ENCODE results near the gene TPRA1. TPM values are rescaled to one million over a fixed set of nuclear protein-coding genes. Genes with fewer than 3 reads are reported as not detected.

The TPRA1 gene
- total RNA-seq, 4 donors from 2014 or later, result 50.3 to 75.3 (median 67.5) TPM

DNA sequence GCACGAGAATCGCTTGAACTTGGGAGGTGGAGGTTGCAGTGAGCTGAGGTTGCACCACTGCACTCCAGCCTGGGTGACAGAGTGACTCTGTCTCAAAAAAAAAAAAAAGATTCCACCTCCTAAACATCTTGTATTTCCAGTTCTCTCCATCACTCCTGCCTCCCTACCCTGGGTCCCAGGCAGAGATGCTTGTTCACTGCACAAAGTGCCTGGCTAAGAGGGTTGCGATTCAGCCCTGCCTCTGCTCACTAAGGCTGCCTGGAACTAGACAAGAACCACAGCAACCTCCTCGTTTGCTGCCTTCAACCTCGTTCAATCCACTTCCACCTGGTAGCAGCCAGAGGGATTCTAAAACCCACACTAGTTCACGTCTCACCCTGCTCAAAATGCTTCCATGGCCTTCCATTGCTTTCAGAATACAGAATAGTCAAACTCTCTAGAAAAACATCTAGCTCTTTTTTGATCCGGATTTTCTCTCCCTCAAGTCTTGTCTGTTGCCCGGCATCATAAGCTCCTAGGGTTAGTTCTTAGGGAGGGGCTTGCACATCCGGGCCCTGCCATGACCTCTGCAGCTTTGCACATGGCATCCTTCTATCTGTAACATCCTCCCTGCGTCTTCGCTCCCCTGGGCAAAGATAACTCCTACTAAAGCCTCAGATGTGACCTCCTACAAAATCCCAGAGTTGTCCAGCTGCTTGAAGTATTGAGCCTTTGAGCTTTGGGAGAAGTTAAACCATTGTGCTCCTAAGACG lies 6.7 kb upstream of the TPRA1 start:
- H3K9me3 ChIP-seq, result no peaks in the 10 kb centered on the region
- H3K27ac ChIP-seq, result peak overlapping the region in 2 of 4 donors; percentile 82 to 85
- 70 to 73% methylated on average over 12 of the region's 12 CpGs for WGBS, 2 donors
- DNase-seq (ENCODE audit: low spot score in 2 of 2), result no peak
- H3K36me3 ChIP-seq, result peaks cover 0 to 8% (median 0%) of the 10 kb centered on the region in 3 donors
- H3K4me1 ChIP-seq, result peaks cover 0 to 20% (median 3%) of the 10 kb centered on the region in 4 donors
- no peaks in the 10 kb centered on the region for H3K27me3 ChIP-seq
- no peak for TF ChIP-seq POLR2A (IDR thresholded peaks at IDR 0.05)
- no peak for TF ChIP-seq EP300 (IDR thresholded peaks at IDR 0.05)
- TF ChIP-seq, protein P1, sequence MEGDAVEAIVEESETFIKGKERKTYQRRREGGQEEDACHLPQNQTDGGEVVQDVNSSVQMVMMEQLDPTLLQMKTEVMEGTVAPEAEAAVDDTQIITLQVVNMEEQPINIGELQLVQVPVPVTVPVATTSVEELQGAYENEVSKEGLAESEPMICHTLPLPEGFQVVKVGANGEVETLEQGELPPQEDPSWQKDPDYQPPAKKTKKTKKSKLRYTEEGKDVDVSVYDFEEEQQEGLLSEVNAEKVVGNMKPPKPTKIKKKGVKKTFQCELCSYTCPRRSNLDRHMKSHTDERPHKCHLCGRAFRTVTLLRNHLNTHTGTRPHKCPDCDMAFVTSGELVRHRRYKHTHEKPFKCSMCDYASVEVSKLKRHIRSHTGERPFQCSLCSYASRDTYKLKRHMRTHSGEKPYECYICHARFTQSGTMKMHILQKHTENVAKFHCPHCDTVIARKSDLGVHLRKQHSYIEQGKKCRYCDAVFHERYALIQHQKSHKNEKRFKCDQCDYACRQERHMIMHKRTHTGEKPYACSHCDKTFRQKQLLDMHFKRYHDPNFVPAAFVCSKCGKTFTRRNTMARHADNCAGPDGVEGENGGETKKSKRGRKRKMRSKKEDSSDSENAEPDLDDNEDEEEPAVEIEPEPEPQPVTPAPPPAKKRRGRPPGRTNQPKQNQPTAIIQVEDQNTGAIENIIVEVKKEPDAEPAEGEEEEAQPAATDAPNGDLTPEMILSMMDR (IDR thresholded peaks at IDR 0.05), result no peak
- H3K4me3 ChIP-seq, result peak overlapping the region in 1 of 4 donors; percentile 66

DNA sequence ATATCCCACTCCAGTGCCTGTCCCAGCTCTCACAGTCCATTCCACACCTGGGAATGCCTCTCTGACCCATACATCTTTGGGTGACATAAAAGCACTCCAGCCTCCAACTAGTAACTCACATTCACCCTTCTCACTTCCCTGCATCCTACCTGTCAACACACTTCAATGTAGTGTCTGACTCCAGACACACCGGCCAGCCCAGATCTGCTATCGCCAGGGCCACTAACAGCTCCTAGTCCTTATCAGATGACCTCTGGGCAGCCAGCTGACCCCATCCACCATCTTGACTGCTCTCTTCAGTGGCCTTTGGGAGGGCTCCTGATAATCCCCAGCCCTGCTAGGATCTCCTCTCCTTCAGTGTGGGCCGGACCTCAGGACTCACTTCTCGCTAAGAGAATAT lies 4.8 kb upstream of the TPRA1 start:
- DNase-seq (ENCODE audit: low spot score in 2 of 2), result no peak
- Histone ChIP-seq H3K4me1 (peaks cover 0 to 31% (median 11%) of the 10 kb centered on the region in 4 donors), H3K36me3 (peaks cover 0 to under 1% (median 0%) of the 10 kb centered on the region in 3 donors), H3K9me3 (no peaks in the 10 kb centered on the region), H3K27me3 (no peaks in the 10 kb centered on the region), H3K4me3 (no peak overlapping the region), H3K27ac (no peak overlapping the region)
- WGBS, 2 donors, result 79% methylated on average over 4 of the region's 4 CpGs
- TF ChIP-seq, protein P1 (IDR thresholded peaks at IDR 0.05), result no peak
- TF ChIP-seq POLR2A (IDR thresholded peaks at IDR 0.05) (no peak), EP300 (IDR thresholded peaks at IDR 0.05) (no peak)

DNA sequence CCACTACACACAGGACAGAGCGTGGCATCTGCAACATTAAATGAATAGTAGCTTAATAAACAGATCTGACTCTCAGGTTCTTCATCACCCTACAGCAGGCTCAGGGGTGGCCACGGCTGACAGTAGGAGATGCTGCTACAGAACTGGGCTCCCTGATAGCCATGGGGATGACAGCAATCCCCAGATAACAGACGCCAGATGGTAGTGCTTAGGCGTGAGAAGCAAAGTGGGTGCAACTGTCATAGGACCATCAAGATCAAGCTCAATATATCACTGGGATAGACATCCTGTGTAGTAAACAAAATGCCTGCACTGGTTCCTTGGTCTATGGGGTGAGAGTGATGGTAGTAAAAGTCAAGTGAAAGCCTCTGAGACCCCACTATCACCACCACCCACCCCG lies 2.6 kb upstream of the TPRA1 start:
- H3K9me3 ChIP-seq, result no peaks in the 10 kb centered on the region
- H3K27ac ChIP-seq, result no peak overlapping the region
- WGBS, 2 donors, result 84 to 95% methylated on average over 5 of the region's 5 CpGs
- no peaks in the 10 kb centered on the region for H3K36me3 ChIP-seq
- H3K4me1 ChIP-seq, result peaks cover 0 to 32% (median 21%) of the 10 kb centered on the region in 4 donors
- no peak overlapping the region for H3K4me3 ChIP-seq
- no peak for TF ChIP-seq POLR2A (IDR thresholded peaks at IDR 0.05)
- no peak for DNase-seq (ENCODE audit: low spot score in 2 of 2)
- H3K27me3 ChIP-seq, result no peaks in the 10 kb centered on the region

DNA sequence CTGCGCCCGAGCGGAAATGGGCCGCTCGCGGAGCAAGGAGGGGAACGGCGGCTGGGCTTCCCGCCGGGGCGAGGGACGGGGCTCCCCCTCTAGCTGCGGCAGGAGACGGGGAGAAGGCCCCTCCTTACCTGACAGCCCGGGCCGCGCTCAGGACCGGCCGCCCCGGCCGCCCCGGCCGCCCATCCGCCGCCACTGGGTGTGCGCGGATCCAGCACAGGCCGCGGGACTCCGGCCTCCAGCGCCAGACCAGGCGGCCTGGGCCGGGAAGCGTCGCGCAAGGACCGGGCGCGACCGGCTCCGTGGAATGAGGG lies 296 bp downstream of the TPRA1 start:
- Histone ChIP-seq H3K4me1 (peaks cover 0 to 51% (median 27%) of the 10 kb centered on the region in 4 donors), H3K36me3 (no peaks in the 10 kb centered on the region), H3K27me3 (no peaks in the 10 kb centered on the region), H3K9me3 (no peaks in the 10 kb centered on the region), H3K27ac (peak overlapping the region; percentile 71 to 92 (median 88)), H3K4me3 (peak overlapping the region; percentile 83 to 97 (median 91))
- TF ChIP-seq EP300 (IDR thresholded peaks at IDR 0.05) (no peak), POLR2A (IDR thresholded peaks at IDR 0.05) (no peak)
- TF ChIP-seq, protein P1 (IDR thresholded peaks at IDR 0.05), result no peak
- DNase-seq (ENCODE audit: low spot score in 2 of 2), result no peak
- WGBS, 2 donors, result 0% methylated on average over 9 to 27 of the region's 41 CpGs

DNA sequence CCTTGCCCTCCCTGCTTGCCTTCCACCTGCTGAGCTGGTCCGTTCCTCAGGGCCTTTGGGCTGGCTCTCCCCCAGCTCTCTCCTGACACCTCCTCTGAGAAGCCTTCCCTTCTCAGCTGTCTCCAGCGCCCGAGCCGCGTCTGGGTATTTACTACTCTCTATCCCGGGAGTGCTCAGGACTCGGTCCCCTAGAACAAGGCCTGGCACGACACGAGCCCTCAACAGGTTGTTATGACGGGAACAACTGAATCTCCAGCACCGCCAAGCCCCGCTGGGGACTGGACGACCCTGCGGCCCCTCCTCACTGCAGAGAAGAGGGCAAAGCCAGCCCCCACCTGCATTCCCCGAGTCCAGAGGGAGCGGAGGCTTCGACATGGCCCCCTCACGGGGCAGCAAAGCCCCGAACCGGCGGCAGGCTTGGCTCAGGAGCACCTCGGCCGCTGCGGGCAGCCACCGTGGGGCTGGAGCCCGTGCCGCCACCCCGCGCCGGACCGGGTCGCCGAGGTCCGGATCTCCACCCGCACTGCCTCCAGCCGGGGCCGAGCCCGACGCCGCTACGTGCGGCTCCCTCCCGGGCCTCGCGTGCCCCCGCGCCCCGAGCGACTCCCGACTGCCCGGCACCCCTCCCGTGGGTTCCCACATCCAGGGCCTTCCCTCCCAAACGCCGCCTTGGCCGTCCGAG lies 792 bp downstream of the TPRA1 start:
- Histone ChIP-seq H3K4me1 (peaks cover 0 to 56% (median 27%) of the 10 kb centered on the region in 4 donors), H3K27ac (peak overlapping the region; percentile 71 to 92 (median 88)), H3K27me3 (no peaks in the 10 kb centered on the region), H3K36me3 (peaks cover 0 to 3% (median 0%) of the 10 kb centered on the region in 3 donors), H3K9me3 (no peaks in the 10 kb centered on the region), H3K4me3 (peak overlapping the region; percentile 83 to 97 (median 91))
- TF ChIP-seq EP300 (IDR thresholded peaks at IDR 0.05) (no peak), POLR2A (IDR thresholded peaks at IDR 0.05) (no peak)
- TF ChIP-seq, protein P1 (IDR thresholded peaks at IDR 0.05), result no peak
- WGBS, 2 donors, result 0 to 1% methylated on average over 25 to 44 of the region's 56 CpGs
- no peak for DNase-seq (ENCODE audit: low spot score in 2 of 2)
